ENCODE data around the gene ZC3H12C.
A peak's percentile ranks its signal among the peaks of the same experiment; 100 is the strongest.
"Not testable (repeated sequence)": the region's sequence is repeated elsewhere in the genome, so short reads cannot be mapped to it uniquely, and the experiment has no call there.

Gene ZC3H12C

DNA sequence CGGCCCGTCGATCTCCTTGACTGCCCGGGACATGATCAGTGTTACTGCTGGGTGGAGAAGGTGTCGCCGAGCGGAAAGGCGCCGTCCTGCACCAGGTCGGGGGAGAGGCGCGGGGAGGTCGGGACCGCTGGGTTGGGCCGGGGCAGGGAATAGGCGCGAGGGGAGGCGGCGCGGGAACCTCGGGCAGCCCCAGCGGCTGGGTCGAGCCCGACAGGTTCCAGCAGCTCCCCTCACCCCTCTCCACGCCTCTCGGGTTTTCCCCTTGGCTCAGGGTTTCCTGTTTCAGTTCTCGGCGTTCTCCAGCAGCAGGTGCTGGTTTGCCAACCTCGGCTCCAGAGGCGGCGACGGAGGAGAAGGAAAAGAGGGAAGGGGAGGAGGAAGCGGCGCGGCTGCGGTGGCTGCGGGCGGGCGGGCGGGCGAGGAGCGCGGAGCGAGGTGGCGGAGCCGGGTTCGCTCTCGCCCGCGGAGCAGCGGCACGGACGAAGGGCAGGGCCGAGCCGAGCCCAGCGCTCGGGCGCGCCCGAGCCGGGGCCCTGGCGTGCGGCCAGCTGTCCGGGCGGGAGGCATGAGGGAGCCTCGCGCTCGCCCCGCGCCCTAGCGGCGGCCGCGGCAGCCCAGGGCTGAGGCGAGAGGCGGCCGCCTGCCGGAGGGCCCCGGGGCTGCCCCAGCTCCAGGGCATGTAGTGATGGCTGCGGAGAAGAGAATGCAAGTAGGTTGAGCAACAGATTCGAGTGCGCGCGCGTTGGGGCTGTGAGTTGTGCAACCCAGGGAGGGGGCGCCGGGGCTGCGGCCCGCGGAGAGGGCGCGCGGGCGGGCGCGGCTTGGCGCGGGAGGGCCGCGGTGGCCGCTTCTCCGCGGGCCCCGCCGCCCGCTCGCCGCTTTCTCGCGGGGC is at the start of gene ZC3H12C:
Gene ZC3H12C (plus strand): TSS at position 878 of the 892 bp plus-strand sequence. CDS start 20 bp downstream, outside the sequence.
- DNase-seq, result peak; percentile 25 to 42

DNA sequence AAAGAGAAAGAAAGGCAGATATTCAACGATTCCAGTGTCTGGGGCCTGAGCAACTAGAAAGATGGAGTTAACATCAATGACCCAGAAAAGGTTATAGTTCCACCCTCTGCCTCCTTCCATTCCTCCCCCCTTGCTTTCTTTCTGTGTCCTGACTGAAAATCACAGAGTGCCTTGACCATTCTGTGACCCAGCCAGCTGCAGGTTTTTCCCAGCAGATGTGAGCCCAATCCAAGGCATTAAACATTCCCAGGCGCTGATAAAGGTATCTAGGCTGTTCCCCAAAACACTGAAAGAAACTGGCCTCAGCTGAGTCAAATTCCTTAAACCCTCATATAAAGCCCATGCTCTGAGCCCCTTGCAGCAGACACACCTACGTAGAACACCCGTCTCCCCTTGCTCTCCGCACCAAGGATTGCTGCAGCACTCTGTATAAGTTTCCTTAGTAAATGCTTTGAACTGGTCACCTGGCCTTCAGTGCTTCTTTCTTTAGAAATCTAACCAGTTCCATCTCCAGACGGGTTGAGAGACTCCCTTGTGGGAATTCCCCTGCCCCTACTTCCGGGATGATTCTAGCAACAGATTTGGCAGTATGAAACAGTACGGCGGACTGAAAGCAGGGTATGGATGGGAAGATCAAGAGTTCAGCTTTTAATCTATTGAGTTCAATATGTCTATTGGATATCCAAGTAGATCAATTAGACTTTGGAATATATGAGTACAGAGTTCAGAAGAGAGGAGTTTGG is 48.8 kb upstream of the ZC3H12C start:
- DNase-seq, result no peak

DNA sequence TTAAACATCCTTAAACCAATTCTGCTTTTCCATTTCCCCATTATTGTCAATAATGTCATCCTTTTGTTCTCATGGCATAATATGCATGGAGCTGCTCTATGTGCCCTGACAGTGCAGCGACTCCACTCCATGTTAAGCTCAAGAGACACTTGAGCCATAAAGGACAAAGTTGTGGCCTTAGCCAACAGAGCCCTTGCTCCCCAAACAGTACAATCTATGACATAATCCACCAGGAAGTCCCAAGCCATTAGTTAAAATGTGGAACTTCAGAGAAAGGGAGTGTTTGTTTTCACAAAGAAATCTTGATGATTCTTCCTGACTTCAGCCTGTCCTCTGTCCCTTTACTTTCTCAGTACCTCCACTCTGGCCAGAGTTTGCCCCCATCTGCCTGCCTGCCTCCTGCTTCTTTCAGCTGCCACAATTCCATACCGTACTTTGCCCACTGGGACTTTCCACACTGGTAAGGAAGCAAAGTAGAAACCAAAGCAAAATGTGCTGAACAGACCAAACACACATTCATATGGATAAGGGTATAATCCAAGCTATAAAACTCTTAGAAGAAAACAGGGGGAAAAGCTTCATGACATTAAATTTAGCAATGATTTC is 46.3 kb upstream of the ZC3H12C start:
- no peak for DNase-seq

DNA sequence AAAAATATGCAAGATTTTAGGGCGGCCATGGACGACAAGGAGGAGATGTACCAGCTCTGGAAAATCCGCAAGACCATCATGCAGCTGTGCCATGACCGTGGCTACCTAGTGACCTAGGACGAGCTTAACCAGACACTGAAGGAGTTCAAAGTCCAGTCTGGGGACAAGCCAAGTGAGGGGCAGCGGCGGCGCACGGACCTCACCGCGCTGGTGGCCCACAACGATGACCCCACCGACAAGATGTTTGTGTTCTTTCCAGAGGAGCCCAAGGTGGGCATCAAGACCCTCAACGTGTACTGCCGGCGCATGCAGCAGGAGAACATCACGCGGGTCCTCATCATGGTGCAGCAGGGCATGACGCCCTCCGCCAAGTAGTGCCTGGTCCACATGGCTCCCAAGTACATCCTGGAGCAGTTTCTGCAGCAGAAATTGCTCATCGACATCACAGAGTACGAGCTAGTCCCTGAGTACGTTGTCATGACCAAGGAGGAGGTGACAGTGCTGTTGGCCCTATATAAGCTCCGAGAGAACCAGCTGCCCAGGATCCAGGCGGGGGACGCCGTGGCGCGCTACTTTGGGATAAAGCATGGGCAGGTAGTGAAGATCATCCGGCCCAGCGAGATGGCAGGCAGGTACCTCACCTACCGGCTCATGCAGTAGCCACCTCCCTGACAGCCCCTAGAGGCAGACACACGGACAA is 43.5 kb upstream of the ZC3H12C start:
- no peak for DNase-seq

DNA sequence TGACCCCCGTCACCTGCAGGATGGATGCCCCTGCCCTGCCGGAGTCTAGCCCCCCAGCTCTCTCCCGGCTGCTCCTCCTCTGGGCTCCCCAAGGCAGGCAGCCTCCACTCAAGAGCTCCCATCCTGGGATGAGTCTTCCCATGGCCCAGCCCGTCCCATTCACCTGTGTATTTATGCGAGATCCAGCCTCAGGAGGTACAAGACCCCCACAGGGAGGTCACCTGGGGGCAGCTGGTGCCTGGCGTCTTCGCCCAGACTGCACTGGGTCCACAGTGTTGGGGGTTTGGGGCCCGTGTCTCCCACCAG is 43.0 kb upstream of the ZC3H12C start:
- no peak for DNase-seq

DNA sequence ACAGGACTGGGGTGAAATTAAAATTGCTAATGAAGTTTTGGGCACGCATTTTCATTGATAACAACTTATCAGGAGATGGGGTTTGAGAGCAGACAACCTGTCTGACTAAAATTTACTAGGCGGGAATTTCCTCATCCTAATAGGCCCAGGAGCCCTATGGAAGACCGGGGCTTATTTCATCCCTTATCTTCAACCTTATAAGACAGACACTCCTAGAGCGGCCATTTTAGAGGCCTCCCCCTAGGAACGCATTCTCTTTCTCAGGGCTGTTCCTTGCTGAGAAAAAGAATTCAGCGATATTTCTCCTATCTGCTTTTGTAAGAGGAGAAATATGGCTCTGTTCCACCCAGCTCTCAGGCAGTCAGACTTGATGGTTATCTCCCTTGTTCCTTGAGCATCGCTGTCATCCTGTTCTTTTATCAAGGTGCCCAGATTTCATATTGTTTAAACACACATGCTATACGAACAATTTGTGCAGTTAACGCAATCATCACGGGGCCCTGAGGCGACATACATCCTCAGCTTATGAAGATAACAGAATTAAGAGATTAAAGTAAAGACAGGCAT is 39.3 kb upstream of the ZC3H12C start:
- DNase-seq, result no peak

DNA sequence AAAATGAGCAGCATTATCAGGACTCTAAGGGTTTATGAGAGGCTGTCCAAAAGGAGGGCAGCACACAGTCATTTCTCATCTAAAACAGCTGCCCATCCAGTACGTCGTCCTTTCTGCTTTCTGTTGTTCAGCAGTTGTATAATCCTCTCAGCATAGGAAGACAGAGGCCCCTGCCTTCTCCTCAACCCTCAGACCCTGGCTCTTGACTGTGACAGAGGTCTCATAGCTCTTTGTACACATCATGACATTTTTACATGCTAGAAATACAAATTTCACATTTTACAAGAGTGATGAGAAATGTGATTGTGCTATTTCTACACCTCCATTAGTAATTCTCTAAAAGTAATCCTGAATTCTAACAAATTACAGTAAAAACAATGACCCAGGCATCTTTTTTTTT is 36.2 kb upstream of the ZC3H12C start:
- DNase-seq, result no peak

DNA sequence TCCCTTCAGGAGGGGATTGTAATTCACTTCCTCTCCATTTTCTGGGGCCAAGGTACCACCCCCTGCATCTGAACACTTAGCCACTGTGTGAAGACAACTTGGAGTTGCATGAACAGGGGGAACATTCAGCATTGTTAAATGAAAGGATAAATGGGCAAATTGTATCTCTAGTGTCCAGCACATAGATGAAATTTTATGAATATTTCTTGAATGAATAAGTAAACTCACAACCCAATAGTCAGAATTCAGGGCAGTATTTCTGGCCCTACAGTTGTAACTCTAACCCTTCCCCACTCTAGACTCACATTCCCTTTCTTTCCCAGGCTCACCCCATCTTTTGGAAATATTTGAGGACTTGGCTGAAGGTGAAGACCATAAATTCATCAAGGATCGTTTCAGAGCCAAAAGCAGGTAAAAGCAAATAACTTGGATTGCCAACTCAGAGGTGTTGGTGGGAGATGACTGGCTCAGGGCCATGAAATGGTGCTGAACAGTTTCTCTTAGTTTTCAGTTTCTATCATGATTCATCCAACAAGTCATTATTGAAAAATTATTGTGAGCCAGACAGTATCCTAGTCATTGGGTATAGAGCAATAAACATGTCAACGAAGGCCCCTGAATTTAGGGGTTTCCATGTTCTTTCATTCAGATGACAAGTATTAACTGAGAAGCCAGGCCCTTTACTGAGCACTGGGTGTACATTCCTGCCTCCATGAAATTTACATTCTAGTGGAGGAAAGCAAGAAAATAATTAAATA is 33.3 kb upstream of the ZC3H12C start:
- DNase-seq, result no peak

DNA sequence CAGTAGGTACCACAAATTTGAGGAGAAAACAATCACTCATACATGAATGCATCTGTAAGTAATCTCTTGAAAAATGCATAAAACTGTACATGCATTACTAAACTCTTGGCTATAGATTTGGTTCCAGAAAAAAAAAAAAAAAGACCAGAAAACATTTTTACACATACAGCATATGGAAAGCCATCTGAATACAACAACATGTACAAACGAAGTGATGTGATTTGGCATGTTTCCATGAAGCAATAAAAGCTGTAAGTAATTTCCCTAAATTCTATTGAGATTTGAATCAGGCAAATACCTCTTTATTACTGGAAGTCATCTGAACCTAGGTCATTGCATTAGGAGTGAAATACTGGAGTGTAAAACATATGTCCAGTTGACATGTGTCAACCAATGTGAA is 31.9 kb upstream of the ZC3H12C start:
- DNase-seq, result no peak

DNA sequence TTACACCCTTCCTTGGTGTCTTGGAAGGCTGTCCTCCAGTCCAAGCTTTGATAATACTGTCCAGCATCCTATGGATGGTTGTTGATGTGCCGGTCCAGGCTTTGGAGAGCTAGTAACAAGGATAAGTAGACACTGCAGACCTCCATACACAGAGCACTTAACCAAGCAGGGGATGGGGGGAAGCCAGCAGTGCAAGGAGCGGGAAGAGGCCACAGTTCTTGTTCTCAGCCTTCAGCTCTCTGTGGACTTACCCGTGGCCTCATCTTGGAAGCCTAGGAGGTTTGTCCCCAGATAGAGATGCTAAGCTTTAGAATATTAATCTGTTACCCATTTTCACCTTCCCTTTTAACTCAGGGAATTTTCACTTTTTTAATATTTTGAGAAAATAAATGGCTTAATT is 30.9 kb upstream of the ZC3H12C start:
- no peak for DNase-seq

DNA sequence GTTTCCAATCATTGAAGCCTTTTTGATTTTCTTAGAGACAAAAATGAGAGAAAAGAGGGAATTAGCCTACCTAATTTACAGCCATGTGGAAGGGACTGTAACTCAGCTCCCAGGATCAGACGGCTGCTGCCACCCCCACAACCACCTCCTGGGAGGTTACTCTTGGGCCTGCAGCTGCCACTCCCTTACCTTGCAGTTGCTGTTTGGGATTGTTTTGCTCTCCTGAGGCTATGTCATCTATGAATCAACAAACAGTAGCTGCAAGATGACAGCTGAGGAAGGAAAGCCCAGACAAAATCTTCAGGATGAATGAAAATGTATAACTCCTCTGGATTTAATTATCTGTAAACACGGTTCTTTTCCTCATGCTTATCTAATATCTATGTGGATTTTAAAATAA is 28.0 kb upstream of the ZC3H12C start:
- no peak for DNase-seq

DNA sequence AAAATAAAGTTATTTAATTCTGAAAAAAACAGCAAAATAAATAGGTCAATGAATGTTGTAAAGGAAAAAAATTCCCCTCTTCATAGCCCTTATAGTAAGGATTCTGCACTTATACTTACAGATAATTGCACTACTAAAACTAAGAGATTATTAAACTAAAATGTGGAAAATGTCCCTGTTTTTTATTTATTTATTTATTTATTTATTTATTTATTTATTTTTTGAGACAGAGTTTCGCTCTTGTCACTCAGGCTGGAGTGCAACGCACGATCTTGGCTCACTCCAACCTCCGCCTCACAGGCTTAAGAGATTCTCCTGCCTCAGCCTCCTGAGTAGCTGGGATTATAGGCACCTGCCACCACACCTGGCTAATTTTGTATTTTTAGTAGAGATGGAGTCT is 25.2 kb upstream of the ZC3H12C start:
- not testable (repeated sequence) for DNase-seq

DNA sequence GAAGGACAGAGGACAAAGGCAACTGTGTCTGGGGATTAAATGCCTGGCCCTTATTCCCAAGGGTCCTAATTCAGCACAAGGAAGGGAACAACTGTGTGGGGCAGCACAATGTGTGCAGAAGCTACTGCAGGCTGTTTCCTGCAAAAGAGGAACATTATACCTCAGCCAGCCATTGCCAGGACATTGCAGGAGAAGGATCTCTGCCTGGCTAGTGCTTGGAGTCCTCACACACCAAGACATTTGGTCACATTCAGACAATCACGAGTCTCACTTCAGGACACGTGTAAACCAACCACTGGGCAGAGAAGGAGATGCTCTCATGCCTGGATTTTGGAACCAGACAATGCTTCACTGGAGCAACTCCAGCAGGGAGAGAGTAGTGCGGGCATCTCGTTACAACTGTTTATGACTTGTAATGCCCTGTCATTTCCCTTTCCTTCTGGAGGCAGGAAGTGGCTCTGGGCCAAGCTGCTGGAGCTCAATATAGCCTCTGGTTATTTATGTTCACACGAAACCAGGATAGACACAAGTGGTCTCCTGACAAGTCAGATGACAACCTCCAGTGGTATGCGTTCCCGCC is 23.9 kb upstream of the ZC3H12C start:
- no peak for DNase-seq

DNA sequence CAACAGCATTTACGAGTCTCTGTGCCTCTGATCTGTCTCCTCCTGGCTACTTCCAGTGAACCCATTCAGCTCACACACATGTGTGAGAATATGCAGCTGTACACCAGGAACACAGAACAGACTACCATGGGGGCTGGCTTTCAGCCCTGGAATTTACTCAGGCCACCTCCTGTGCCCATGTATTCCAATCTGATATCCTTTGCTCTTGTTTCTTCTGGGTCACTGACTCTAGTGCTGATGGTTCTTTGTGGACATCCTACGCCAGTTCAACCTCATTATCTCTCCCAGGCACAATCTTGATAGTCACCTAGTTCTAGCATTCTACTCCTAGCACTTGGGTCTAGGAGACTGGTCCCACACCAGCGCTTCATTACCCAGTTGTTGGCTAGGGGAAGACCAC is 23.0 kb upstream of the ZC3H12C start:
- no peak for DNase-seq

DNA sequence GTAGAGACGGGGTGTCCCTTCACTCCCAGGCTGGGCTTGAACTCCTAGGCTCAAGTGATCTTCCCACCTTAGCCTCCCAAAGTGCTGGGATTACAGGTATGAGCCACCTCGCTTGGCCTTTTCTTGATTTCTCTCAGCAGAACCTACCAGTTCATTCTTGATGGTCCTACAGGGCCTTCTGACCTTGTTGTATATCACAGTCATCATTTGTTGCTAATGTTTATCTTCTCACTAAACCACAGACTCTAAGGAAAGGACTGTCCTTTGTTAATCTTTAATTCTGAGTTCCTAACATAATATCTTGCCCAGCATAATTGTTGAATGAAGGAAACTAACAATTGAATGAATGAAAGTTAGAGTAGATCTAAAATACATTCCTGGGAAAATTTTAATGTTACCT is 22.0 kb upstream of the ZC3H12C start:
- no peak for DNase-seq

DNA sequence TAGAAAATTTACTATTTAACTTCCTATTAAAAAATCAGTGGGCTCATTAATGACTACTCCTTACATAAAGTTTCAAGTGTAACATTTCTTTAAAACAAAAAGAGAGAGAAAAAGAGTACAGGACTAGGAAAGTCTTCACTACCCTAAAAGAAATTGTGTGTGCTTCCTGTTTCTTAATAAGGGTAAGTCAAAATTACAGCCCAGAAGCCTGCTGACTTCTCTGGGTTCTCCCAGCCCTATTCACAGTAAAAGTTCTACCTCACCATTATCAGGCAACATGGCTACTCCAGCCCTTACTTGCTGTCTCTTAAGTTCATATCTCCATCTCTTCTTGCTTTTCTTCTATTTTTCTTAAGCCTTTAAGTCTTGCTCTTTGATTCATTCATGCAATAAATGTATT is 20.3 kb upstream of the ZC3H12C start:
- DNase-seq, result no peak

DNA sequence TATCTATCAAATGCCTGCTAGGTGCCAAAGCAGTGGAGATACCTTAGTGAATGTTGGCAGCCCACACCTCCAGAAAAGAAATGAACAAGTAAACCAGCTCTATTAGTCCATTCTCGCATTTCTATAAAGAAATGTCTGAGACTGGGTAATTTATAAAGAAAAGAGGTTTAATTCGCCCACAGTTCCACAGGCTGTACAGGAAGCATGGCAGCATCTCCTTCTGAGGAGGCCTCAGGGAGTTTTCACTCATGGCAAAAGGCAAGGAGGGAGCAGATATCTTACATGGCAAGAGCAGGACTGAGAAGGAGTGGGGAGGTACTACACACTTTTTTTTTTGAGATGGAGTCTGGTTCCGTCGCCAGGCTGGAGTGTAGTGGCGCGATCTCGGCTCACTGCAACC is 18.7 kb upstream of the ZC3H12C start:
- DNase-seq, result no peak

DNA sequence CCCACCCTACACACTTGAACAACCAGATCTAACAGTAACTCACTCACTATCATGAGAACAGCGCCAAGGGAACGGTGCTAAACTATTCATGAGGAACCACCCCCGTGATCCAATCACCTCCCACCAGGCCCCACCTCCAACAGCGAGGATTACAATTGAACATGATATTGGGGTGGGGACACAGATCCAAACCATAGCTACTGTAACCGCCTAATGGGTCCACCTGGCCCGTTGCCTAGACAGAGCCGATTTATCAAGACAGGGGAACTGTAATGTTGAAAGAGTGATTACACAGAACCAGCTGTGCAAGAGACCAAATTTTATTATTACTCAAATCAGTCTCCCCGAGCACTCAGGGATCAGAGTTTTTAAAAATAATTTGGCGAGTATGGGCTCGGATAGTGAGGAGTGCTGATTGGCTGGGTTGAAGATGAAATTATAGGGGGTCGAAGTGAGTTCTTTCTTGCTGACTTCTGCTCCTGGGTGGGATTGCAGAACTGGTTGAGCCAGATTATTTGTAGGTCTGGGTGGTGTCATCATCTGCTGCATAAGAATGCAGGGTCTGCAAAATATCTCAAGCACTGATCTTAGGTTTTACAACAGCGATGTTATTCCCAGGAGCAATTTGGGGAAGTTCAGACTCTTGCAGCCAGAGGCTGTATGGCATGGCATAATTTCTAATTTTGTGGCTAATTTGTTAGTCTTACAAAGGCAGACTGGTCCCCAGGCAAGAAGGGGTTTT is 17.9 kb upstream of the ZC3H12C start:
- no peak for DNase-seq

DNA sequence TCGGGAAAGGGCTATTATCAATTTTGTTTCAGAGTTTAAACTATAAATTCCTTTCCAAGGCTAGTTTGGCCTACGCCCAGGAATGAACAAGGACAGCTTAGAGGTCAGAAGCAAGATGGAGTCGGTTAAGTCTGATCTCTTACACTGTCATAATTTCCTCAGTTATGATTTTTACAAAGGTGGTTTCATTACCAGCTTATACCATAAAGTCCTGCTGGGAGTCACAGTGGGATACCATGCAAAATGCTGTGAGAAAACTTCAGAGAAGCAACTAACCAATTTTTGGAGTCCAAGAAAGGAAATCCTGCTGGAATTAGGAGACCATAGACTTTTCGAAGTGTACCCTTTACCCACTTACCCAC is 17.4 kb upstream of the ZC3H12C start:
- no peak for DNase-seq

DNA sequence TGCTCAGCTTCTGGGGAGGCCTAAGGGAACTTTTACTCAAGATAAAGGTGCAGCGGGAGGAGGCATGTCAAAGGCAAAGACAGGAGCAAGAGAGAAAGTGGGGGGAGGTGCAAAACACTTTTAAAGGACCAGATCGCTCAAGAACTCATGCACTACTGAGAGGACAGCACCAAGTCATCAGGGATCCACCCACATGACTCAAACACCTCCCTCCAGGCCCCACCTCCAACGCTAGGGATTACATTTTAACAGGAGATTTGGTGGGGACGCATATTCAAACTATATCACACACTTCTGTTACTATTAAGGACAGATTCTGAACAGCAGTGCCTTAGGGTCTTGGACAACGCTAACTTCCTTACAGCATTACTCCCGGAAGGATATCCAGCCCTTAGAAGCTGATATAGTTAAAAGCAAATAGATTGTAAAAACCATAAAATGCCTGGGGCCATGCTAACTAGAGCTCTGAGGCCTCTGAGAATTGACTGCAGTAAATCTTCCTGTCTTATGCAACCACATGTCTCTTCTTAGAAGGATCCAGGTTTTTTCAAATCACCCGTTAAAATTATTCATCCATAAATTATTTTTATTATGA is 16.7 kb upstream of the ZC3H12C start:
- DNase-seq, result no peak

DNA sequence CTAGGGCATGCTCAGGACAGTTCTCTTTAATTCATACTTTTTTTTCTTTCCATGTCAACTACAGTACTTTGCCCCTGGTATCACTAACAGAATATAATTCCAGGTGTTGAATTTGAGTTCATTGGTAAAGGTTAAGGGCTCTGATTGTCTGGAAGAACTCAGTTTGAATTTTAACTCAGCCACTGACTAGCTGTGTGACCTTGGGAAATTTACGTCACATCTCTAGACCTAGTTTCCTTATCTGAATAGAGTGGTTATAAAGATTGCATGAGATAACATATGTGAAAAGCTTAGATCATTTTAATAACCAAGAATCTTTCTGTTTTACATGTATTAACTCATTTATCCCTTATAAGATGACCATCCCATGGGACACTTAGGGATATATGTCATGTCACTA is 15.8 kb upstream of the ZC3H12C start:
- DNase-seq, result no peak

All from stimulated activated CD4-positive, alpha-beta T cell treated with anti-CD3 and anti-CD28 coated beads, Interleukin-2, amount 100 ng/mL, for 48 hours (primary cell).